ENCODE results near the gene LILRB3. TPM values are rescaled to one million over a fixed set of nuclear protein-coding genes. Genes with fewer than 3 reads are reported as not detected.
"Not testable (repeated sequence)": the region's sequence is repeated elsewhere in the genome, so short reads cannot be mapped to it uniquely, and the experiment has no call there.

LILRB3 gene
- total and polyA plus RNA-seq, 3 experiments from 2014 or later, result 0.48 to 1.2 (median 0.49) TPM

DNA sequence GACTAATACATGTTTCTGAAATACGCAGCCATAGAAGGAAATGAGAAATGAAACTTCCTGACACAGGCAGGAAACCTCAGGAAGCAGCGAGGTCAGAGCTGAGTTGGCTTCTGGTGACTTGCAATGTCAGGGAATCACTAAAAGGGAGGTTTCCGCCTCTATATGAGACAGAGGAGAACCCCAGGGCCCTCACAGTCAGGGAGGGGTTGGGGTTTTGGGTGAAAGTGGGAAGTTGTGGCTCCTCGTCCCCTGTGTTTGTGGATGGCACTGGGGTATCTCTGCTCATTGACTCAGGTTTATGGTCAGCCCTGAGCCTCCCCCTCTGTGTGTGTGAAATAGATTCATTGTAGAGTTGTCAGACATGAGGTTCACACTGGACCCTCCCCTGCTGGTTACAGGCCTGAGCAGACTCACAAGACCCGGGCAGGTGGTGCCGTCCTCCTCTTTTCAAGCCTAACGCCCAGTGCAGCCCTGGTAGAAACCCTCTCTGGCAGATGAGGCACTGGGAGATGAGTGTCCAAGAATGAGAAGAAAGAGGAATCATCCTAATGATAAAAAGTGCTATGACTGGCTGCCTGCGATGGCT is 25.3 kb upstream of the LILRB3 start:
- Histone ChIP-seq H3K4me1 (ENCODE audit: insufficient read depth, low read length) (no peaks in the 10 kb centered on the region), H3K27me3 (ENCODE audit: insufficient read depth, low read length, poor library complexity, severe bottlenecking) (no peaks in the 10 kb centered on the region), H3K9me3 (ENCODE audit: low read length) (no peaks in the 10 kb centered on the region), H3K27ac (ENCODE audit: low read depth, low read length) (no peak overlapping the region), H3K4me3 (ENCODE audit: low read length) (no peak overlapping the region), H3K36me3 (ENCODE audit: insufficient read depth, low read length) (no peaks in the 10 kb centered on the region)
- ChIA-PET CTCF (interaction anchor here (1.7 kb wide), 1 partner anchor 18 kb away, joined by 6 read pairs; no protein-coding TSS in a partner anchor), POLR2A (no interaction called here)
- no peak for DNase-seq
- H3K27me3 Mint-ChIP-seq, result peaks cover 0 to 4% of the 10 kb centered on the region in 2 donors
- H3K27ac Mint-ChIP-seq, result peak overlapping the region in 7 of 8 donors; percentile 4 to 92 (median 48)
- peaks cover 9 to 10% (median 10%) of the 10 kb centered on the region in 3 donors for H3K4me1 Mint-ChIP-seq
- no peaks in the 10 kb centered on the region for H3K36me3 Mint-ChIP-seq
- no peaks in the 10 kb centered on the region for H3K9me3 Mint-ChIP-seq
- H3K4me3 Mint-ChIP-seq, result peak overlapping the region in 5 of 7 donors; percentile 12 to 68 (median 26)

DNA sequence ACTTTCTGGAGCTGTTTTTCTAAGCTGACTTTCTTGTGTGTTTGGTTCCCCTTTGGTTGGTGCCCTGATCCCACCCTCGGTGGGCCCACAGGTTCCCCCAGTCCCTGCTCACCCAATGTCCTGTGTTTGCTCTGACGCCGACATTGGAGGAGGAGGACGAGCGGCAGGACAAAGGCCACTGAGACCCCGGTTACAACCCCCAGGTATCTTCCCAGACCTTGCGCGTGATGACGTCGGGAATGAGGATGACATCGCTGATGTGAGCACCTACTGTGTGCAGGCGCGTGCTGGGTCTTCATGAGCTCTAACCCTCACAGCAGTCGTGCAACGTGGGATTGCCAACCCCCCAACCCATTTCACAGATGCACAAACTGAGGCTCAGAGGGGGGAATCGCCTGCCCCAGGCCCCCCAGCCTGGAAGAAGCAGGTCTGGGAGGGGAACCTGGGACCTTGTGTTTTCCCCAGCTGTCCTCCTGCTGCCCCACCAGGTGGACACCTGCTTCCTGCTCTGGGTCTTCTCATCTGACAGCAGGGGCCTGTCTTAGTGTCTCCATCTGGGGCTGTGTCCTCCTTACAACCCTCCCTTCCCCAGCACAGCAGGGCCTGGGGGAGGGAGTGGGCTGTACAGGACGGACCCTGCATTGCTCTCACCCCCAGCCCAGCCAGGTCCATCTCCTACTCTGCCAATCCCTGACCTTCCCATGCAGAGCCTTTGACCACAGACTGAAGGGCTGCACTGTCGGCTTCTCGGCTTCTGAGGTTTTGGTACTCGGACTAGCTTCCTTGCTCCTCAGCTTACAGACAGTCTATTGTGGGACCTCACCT is 24.5 kb upstream of the LILRB3 start:
- H3K9me3 Mint-ChIP-seq, result no peaks in the 10 kb centered on the region
- Histone ChIP-seq H3K4me1 (ENCODE audit: insufficient read depth, low read length) (no peaks in the 10 kb centered on the region), H3K27me3 (ENCODE audit: insufficient read depth, low read length, poor library complexity, severe bottlenecking) (no peaks in the 10 kb centered on the region), H3K4me3 (ENCODE audit: low read length) (no peak overlapping the region), H3K9me3 (ENCODE audit: low read length) (no peaks in the 10 kb centered on the region), H3K36me3 (ENCODE audit: insufficient read depth, low read length) (no peaks in the 10 kb centered on the region), H3K27ac (ENCODE audit: low read depth, low read length) (no peak overlapping the region)
- POLR2A ChIA-PET, result no interaction called here
- H3K36me3 Mint-ChIP-seq, result no peaks in the 10 kb centered on the region
- CTCF ChIA-PET, result interaction anchor here (1.4 to 1.7 kb wide), 2 partner anchors 19 to 141 kb away, joined by 3 to 6 read pairs; no protein-coding TSS in a partner anchor
- peaks cover 0 to 4% of the 10 kb centered on the region in 2 donors for H3K27me3 Mint-ChIP-seq
- DNase-seq, result no peak
- peak overlapping the region in 5 of 7 donors; percentile 12 to 68 (median 26) for H3K4me3 Mint-ChIP-seq
- H3K27ac Mint-ChIP-seq, result peak overlapping the region in 7 of 8 donors; percentile 4 to 92 (median 48)
- peaks cover 9 to 10% (median 10%) of the 10 kb centered on the region in 3 donors for H3K4me1 Mint-ChIP-seq

DNA sequence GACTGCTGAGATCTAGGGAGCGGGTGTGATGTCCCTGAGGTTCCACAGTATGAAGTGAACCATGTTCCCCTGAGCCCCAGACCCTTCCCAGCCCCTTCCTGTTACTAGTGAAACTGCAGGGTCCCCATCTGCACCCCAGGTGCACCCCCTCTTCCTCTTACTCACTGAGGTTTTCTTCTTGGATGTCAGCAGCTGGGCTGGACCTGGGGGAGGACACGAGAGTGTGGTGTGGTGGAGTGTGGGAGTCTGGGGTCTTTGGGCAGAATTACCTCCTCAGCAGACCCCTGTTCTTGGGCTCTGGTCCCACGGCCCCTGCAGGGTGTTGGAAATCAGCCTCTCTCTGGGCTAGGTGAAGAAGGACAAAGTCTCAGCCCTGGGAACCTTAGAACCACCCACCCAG is 23.1 kb upstream of the LILRB3 start:
- ChIA-PET CTCF (no interaction called here), POLR2A (no interaction called here)
- no peak overlapping the region for H3K4me3 Mint-ChIP-seq
- H3K36me3 ChIP-seq (ENCODE audit: insufficient read depth, low read length), result no peaks in the 10 kb centered on the region
- H3K4me1 Mint-ChIP-seq, result peaks cover 9 to 10% (median 10%) of the 10 kb centered on the region in 3 donors
- no peaks in the 10 kb centered on the region for H3K36me3 Mint-ChIP-seq
- H3K4me1 ChIP-seq (ENCODE audit: insufficient read depth, low read length), result no peaks in the 10 kb centered on the region
- peak overlapping the region in 1 of 8 donors; percentile 38 for H3K27ac Mint-ChIP-seq
- no peak for DNase-seq
- no peak overlapping the region for H3K4me3 ChIP-seq (ENCODE audit: low read length)
- no peaks in the 10 kb centered on the region for H3K9me3 Mint-ChIP-seq
- H3K27me3 ChIP-seq (ENCODE audit: insufficient read depth, low read length, poor library complexity, severe bottlenecking), result no peaks in the 10 kb centered on the region
- no peak overlapping the region for H3K27ac ChIP-seq (ENCODE audit: low read depth, low read length)
- H3K9me3 ChIP-seq (ENCODE audit: low read length), result no peaks in the 10 kb centered on the region
- peaks cover 0 to 4% of the 10 kb centered on the region in 2 donors for H3K27me3 Mint-ChIP-seq

DNA sequence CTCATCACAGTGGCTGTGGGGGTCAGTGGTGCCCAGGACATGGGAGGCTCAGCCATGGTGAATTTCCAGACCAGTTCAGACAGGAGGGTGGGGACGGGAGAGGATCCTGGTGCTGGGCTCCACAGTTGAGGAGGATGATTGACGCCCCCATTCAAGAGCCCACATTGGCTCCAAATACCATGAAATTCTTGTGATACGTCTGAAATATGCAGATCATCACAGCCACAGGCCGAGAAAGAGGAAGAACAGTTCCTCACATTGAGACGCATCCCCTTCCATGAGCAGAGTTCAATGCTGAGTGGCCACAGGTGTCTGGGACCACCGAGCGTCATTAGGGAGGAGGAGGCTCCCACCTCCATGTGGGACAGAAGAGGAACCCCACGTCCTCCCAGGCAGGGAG is 21.0 kb upstream of the LILRB3 start:
- POLR2A ChIA-PET; H3K4me3 ChIP-seq (ENCODE audit: low read length); H3K9me3 Mint-ChIP-seq; H3K4me1 ChIP-seq (ENCODE audit: insufficient read depth, low read length); CTCF ChIA-PET; H3K36me3 Mint-ChIP-seq; H3K27me3 Mint-ChIP-seq; H3K4me3 Mint-ChIP-seq; H3K9me3 ChIP-seq (ENCODE audit: low read length); H3K27me3 ChIP-seq (ENCODE audit: insufficient read depth, low read length, poor library complexity, severe bottlenecking); H3K27ac ChIP-seq (ENCODE audit: low read depth, low read length); H3K27ac Mint-ChIP-seq; DNase-seq; H3K36me3 ChIP-seq (ENCODE audit: insufficient read depth, low read length): not testable (repeated sequence)
- H3K4me1 Mint-ChIP-seq, result peaks cover 9 to 10% (median 10%) of the 10 kb centered on the region in 3 donors

DNA sequence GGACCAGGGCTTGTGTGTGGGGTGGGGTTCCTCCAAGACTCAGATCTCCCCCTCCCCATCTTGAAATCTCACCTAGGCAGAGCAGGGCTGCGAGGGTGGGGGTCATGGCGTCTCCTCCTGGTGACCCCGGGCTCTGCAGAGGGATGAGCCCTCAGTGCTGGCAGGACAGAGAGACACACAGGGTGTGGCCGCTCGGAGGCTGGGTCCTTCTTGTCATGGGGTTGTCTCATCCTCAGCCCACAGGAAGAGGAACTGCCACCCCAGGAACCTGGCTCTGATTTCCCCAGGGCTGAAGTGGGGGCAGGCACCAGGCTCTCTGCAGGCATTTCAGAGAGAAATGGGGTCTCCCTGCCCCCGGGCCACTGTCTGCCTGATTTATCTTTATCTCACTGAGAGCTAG is 19.8 kb upstream of the LILRB3 start, which contains the start of gene LILRA6:
Gene LILRA6 (minus strand): TSS at position 145 of the 400 bp plus-strand sequence.
- H3K36me3 Mint-ChIP-seq, result not testable (repeated sequence)

DNA sequence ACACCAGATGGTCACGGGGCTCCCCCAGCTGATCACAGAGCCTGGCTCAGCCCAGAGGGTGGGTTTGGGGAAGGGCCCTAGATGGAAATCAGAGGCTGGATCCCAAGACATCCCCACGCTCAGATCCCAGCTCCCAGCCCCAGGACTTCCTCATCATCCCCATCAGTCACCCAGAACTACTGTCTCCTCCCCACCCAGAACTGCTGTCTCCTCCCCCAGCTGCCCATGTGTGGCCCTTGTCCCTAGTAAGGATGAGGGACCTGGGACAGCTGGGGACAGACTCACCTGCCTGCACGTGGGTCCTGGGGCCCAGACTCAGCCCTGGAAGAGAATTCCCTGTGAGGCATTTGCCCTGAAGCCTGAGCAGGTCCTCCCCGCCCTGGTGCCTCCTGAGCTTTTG is 19.4 kb upstream of the LILRB3 start:
- DNase-seq; POLR2A ChIA-PET; H3K9me3 Mint-ChIP-seq; H3K27ac ChIP-seq (ENCODE audit: low read depth, low read length); H3K36me3 ChIP-seq (ENCODE audit: insufficient read depth, low read length); H3K9me3 ChIP-seq (ENCODE audit: low read length); H3K4me1 ChIP-seq (ENCODE audit: insufficient read depth, low read length); H3K4me3 ChIP-seq (ENCODE audit: low read length); H3K36me3 Mint-ChIP-seq; H3K27ac Mint-ChIP-seq; H3K27me3 ChIP-seq (ENCODE audit: insufficient read depth, low read length, poor library complexity, severe bottlenecking); H3K4me3 Mint-ChIP-seq; H3K4me1 Mint-ChIP-seq; CTCF ChIA-PET; H3K27me3 Mint-ChIP-seq: not testable (repeated sequence)

More for the DNA sequence above, 19.8 kb upstream of the LILRB3 start, which contains the start of gene LILRA6:
- H3K36me3 ChIP-seq (ENCODE audit: insufficient read depth, low read length); H3K27me3 Mint-ChIP-seq; H3K27me3 ChIP-seq (ENCODE audit: insufficient read depth, low read length, poor library complexity, severe bottlenecking); H3K27ac Mint-ChIP-seq; H3K9me3 ChIP-seq (ENCODE audit: low read length); H3K4me3 Mint-ChIP-seq; POLR2A ChIA-PET; H3K27ac ChIP-seq (ENCODE audit: low read depth, low read length); H3K4me3 ChIP-seq (ENCODE audit: low read length); CTCF ChIA-PET; H3K4me1 ChIP-seq (ENCODE audit: insufficient read depth, low read length); DNase-seq; H3K4me1 Mint-ChIP-seq; H3K9me3 Mint-ChIP-seq: not testable (repeated sequence)

DNA sequence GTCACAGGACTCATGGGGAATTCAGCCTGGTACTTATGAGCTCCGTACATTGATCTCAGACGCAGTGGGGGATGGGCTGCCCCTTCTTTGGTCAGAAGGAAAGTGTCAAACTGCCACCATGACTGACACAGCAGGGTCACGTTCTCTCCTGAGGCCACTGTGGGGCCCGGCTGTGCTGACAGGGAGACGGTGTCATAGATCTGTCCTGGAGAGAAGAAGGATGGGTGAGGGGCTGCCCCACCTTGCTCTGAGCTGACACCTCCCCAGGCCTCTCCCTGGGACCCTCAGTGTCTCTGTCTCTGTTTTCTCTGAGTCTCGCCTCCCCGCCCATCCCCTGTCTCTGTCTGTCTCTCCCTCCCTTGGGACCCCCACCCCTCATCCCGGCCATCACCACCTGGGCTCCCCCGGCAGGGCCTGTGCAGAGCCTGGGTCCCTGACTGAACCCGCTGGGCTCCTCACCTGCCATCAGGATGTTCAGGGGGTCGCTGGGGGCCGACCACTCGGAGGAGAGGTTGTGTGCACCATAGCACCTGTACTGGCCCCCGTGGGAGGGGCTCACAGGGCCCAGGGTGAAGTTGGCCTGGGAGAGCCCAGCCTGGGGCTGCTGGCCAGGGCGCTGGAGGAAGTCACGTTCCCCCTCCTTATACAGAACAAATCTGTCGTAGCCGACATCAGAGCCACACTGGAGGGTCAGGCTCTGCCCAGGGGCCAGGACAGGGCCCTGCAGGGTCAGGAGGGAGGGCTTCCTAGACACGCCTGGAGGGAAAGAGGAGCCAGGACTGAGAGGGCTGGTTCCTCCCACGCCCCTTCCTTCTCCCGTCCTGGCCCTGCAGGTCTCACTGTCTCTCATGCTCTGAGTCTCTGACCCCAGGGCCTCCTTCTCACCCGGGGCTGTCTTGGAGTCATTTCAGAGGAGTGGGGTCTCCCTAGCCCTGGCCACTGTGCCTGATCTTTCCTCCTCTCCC is 17.8 kb upstream of the LILRB3 start:
- H3K27me3 Mint-ChIP-seq, result peaks cover 0 to 14% of the 10 kb centered on the region in 2 donors
- H3K4me3 ChIP-seq (ENCODE audit: low read length); H3K4me1 Mint-ChIP-seq; H3K27ac ChIP-seq (ENCODE audit: low read depth, low read length); H3K9me3 ChIP-seq (ENCODE audit: low read length); H3K4me1 ChIP-seq (ENCODE audit: insufficient read depth, low read length); H3K9me3 Mint-ChIP-seq; H3K36me3 ChIP-seq (ENCODE audit: insufficient read depth, low read length); CTCF ChIA-PET; H3K27me3 ChIP-seq (ENCODE audit: insufficient read depth, low read length, poor library complexity, severe bottlenecking); DNase-seq; POLR2A ChIA-PET; H3K36me3 Mint-ChIP-seq; H3K4me3 Mint-ChIP-seq: not testable (repeated sequence)
- H3K27ac Mint-ChIP-seq, result peak overlapping the region in 1 of 8 donors; percentile 47

All from CD8-positive, alpha-beta memory T cell (primary cell).